HS-27A (cell line): ENCODE data around the gene RAD23A.
A peak's percentile ranks its signal among the peaks of the same experiment; 100 is the strongest.
"Not testable (repeated sequence)": the region's sequence is repeated elsewhere in the genome, so short reads cannot be mapped to it uniquely, and the experiment has no call there.

Experiments used
- DNase-seq: peaks from one replicate; pipeline ENCODE4 v3.0.0-alpha.2; 2012; ENCODE audit warnings: low read depth, missing footprints

The RAD23A gene

GRCh38 chr19:12945479-12946091 lies at the start of gene RAD23A:
Gene RAD23A, plus strand, starts transcription at chr19:12945862. Its CDS starts 87 bp downstream, at chr19:12945949.
- peak; percentile 93 for DNase-seq

GRCh38 chr19:12896460-12896859 lies 49.2 kb upstream of the RAD23A start:
- no peak for DNase-seq

- DNase-seq = no peak
These were observed 45.7 kb upstream of the RAD23A start for GRCh38 chr19:12899891-12900518.

DNA sequence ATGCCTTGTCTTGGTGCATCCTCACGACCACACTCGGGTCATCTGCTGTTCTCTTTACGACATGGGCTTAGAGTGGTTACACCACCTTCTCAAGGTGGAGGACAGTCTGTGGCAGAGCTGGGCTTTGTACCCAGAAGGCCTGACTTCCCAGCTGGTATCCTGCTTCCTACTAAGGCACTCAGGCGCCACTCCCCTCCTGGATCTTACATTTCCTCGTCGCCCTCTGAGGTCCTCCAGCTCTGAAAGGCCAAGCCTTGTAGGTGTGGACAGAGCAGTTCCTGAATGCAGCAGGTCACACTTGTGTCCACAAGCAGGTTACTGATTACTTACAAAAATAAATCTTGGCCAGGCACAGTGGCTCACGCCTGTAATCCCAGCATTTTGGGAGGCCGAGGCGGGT lies 38.5 kb upstream of the RAD23A start:
- no peak for DNase-seq

DNA sequence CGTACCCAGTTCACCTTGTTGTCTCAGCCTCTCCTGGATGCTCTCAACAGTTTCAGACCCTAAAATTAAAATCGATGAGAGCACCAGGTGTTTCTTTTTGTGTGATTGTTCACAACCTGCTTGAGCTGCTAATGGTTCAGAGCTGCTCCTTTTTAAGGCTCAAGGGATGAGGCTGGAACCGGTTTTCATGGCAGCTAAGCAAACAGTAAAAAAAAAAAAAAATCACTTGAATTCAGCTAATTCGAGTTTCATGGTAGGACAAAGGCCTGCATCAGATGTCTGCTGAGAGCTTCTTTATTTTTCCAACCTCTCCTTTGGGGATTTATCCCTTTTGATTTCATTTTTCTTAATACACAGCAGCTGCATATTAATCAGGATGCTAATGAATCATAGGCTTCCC lies 33.1 kb upstream of the RAD23A start:
- no peak for DNase-seq

GRCh38 chr19:12913011-12913561 lies 32.6 kb upstream of the RAD23A start:
- no peak for DNase-seq

DNA sequence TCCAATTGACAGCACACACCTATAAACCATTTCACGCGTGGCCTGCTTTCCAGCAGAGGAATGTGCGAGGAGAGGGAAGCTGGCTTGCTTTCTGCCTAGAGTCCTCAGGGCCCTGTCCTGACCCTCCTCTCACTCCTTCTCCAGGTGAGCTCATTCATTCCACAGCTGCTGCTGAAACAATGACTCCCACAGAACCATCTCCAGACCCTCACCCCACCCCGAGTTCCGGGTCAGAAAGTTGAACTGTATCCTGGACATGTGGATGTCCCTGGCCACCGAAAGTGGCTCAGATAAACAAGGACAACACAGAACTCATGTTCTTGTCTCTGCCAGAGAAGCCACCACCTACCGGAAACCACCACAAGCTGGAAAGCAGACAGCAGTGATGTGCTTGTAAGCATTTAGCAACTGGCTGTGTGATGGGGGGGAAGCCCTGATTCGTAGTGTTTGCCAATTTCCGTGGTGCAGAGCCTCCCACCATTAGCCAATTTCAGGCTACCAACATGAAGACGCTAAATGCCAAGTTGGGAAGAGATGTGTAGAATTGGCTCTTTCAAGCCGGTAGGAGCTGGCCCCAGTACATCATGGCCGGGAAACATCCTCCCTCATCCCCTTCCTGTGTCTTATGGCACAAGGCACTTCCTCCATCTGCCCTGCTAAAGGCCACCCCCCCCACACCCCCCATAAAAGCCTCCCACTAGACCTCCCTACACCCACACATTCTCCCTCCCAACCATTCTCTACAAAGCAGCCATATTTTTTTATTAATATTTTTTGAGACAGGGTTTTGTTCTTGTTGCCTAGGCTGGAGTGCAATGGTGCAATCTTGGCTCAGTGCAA lies 31.6 kb upstream of the RAD23A start:
- DNase-seq = no peak

DNA sequence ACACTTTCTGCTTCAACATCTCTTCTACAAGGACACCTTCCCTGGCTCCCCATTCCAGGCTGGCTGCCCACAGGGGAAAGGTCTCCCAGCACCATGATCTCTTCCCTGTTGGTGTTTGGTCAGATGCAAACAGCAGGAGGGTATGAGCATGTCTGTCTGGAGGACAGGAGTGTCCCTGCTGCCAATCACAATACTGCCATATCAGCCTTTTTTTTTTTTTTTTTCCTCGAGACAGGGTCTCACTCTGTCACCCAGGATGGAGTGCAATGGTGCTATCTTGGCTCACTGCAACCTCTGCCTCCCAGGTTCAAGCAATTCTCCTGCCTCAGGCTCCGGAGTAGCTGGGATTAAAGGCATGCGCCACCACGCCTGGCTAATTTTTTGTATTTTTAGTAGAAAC lies 29.8 kb upstream of the RAD23A start:
- DNase-seq = not testable (repeated sequence)

DNA sequence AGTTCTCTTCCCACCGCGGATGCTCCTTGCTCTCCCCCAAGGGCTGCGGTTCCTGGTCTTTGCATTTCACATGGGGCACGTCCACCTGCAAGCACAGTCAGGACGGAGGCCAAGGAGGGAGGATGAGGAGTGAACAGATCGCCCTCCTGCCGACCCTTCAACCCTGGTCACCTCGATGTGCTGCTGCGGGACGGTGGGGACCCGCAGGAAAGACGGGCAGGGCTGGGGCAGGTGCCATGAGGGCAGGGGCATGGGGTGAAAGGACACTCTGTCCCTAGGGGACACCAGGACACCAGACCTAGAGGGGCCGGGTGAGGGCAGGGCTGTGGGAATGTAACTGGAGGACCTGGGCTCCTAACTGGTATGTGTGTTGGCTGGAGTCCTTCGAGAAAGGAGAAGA lies 27.4 kb upstream of the RAD23A start:
- no peak for DNase-seq

- no peak for DNase-seq
These were observed 24.6 kb upstream of the RAD23A start for GRCh38 chr19:12921047-12921446.

- no peak for DNase-seq
These were observed 22.7 kb upstream of the RAD23A start for GRCh38 chr19:12922959-12923358.

GRCh38 chr19:12924621-12925310 lies 20.9 kb upstream of the RAD23A start:
- no peak for DNase-seq

GRCh38 chr19:12930002-12930645 lies 15.5 kb upstream of the RAD23A start:
- DNase-seq = no peak

GRCh38 chr19:12932392-12933286 lies 13.0 kb upstream of the RAD23A start:
- DNase-seq = no peak

GRCh38 chr19:12933287-12934072 lies 12.2 kb upstream of the RAD23A start, which contains the start of gene FARSA:
Gene FARSA, minus strand, starts transcription at chr19:12933711. Its CDS starts 15 bp downstream, at chr19:12933696.
- DNase-seq = no peak

GRCh38 chr19:12935071-12935470 lies 10.6 kb upstream of the RAD23A start:
- no peak for DNase-seq

DNA sequence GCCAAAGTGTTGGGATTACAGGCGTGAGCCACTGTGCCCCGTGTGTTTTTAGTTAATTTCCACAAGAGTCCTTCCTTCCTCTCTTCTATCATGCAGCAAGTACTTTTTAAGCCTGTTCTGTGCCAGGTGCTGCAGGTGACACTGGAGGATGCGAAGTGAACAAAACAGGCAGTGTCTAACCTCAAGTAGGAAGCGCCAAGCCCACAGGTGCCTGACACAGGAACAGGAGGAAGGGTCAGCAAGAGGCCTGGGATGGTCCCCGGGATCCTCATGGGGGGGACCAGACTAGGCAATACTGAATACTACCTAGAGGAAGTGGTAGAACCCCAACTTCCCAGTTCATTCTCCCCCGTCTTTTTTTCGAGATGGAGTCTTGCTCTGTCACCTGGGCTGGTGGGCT lies 9.1 kb upstream of the RAD23A start:
- no peak for DNase-seq

GRCh38 chr19:12937093-12937926 lies 8.4 kb upstream of the RAD23A start:
- DNase-seq = no peak
